HepG2 (cell line): Measurements from ENCODE around the gene SPA17. TPM values are rescaled to one million over a fixed set of nuclear protein-coding genes. Genes with fewer than 3 reads are reported as not detected.

Experiments used
- ATAC-seq: fragments of 200-7000 bp; cut with Tn5 transposase; 3 replicates; pipeline ENCODE4 v1.9.1; 2020; ENCODE audit warnings: mild to moderate bottlenecking, moderate library complexity
- BruUV-seq: library from RNA; stranded (reverse); fragments of 400-500 nt; replicated peaks from 2 replicates; lab custom pipeline; 2021; lab: Mats Ljungman, UMichigan
- CTCF ChIA-PET: fragments of 300-600 bp; formaldehyde crosslinking; extraction: SDS; loops from one replicate; lab custom pipeline; 2021; ENCODE audit warnings: low total read pairs, inconsistent platforms, low intra/inter-chr PET ratio; lab: Yijun Ruan, JAX
- POLR2A ChIA-PET: fragments of 350-600 bp; sonication (Branson Sonifier 250); formaldehyde crosslinking; loops from one replicate; lab custom pipeline; 2020; ENCODE audit warnings: antibody characterized with exemption, inconsistent platforms; lab: Yijun Ruan, JAX
- DNase-seq: peaks from one replicate; pipeline ENCODE4 v3.0.0-alpha.2; 2015; ENCODE audit warnings: low spot score
- FAIRE-seq: peaks from 3 replicates; lab custom pipeline; 2011; peaks lifted over from hg19 to GRCh38; lab: Jason Lieb, UNC
- H2AFZ ChIP-seq: one replicate; pipeline ENCODE4 v1.6.1; 2011; ENCODE audit warnings: low read length, inconsistent platforms
- H3K27ac ChIP-seq: fragments of 300-600 bp; 3 replicates; pipeline ENCODE4 v1.8.0; 2011; ENCODE audit warnings: mixed run types, mild to moderate bottlenecking, mixed read lengths, low read length, inconsistent platforms; ENCODE audit not compliant: insufficient read depth; ENCODE audit errors: extremely low read length
- H3K27me3 ChIP-seq, 2 experiments: fragments of 200-600 bp in 1 of 2; 2 replicates in 1 of 2; 3 replicates in 1 of 2; pipeline versions ENCODE4 v1.6.0 to v1.8.0; 2011; ENCODE audit warnings: low read length in 2 of 2, mild to moderate bottlenecking in 2 of 2, moderate library complexity in 2 of 2, inconsistent platforms in 1 of 2; ENCODE audit not compliant: insufficient read depth in 2 of 2, control insufficient read depth in 1 of 2
- H3K36me3 ChIP-seq, 2 experiments: fragments of 200-600 bp in 1 of 2; replicated peaks in 1 of 2; 2 replicates in 1 of 2; 3 replicates in 1 of 2; pipeline versions ENCODE4 v1.5.1 to v1.8.0; 2011; ENCODE audit warnings: low read length in 2 of 2, inconsistent platforms in 1 of 2; ENCODE audit not compliant: insufficient read depth in 2 of 2, control insufficient read depth in 1 of 2
- H3K4me1 ChIP-seq: 2 replicates; pipeline ENCODE4 v1.5.1; 2012; ENCODE audit warnings: low read length, inconsistent platforms; ENCODE audit not compliant: insufficient read depth
- H3K4me2 ChIP-seq: 2 replicates; pipeline ENCODE4 v1.6.0; 2011; ENCODE audit warnings: low read depth, low read length, inconsistent platforms
- H3K4me3 ChIP-seq, 3 experiments: fragments of 200-600 bp in 1 of 3; sonication (generic), shearing (Covaris generic) in 1 of 3; replicated peaks in 1 of 3; 2 replicates each; pipeline ENCODE4 v1.5.1; 2011 to 2016; ENCODE audit warnings: low read length in 3 of 3, inconsistent platforms in 2 of 3, low read depth in 2 of 3, mild to moderate bottlenecking in 2 of 3, control low read depth in 1 of 3, mixed read lengths in 1 of 3; ENCODE audit not compliant: insufficient read depth in 1 of 3
- H3K79me2 ChIP-seq: one replicate; pipeline ENCODE4 v1.6.1; 2011; ENCODE audit warnings: low read length, inconsistent platforms; ENCODE audit not compliant: insufficient read depth
- H3K9ac ChIP-seq: 2 replicates; pipeline ENCODE4 v1.6.0; 2011; ENCODE audit warnings: mild to moderate bottlenecking, low read depth, low read length, inconsistent platforms; ENCODE audit not compliant: insufficient read depth
- H3K9me3 ChIP-seq: 2 replicates; pipeline ENCODE4 v1.5.1; 2012; ENCODE audit warnings: mild to moderate bottlenecking, low read length
- H4K20me1 ChIP-seq: 2 replicates; pipeline ENCODE4 v1.6.0; 2011; ENCODE audit warnings: inconsistent platforms, mild to moderate bottlenecking, low read length, moderate library complexity; ENCODE audit not compliant: insufficient read depth
- BCL3 ChIP-seq: sonication (generic); formaldehyde crosslinking; IDR thresholded peaks from 2 replicates; pipeline ENCODE4 v1.5.1; 2020; ENCODE audit warnings: mild to moderate bottlenecking, missing genetic modification reagents, moderate library complexity
- MAFG ChIP-seq: sonication (generic); formaldehyde crosslinking; IDR thresholded peaks from 2 replicates; pipeline ENCODE4 v1.5.1; 2020; ENCODE audit warnings: mild to moderate bottlenecking, missing genetic modification reagents
- NR2C2 ChIP-seq: sonication (generic); formaldehyde crosslinking; IDR thresholded peaks from 2 replicates; pipeline ENCODE4 v1.4.0; 2020; ENCODE audit warnings: missing genetic modification reagents, mild to moderate bottlenecking, moderate library complexity, borderline replicate concordance
- RFX3 ChIP-seq: IDR thresholded peaks from 2 replicates; pipeline ENCODE4 v1.6.1; 2016; ENCODE audit warnings: missing biosample characterization, missing genetic modification reagents
- SP1 ChIP-seq, 2 experiments: fragments of 450-650 bp in 1 of 2; sonication (generic) in 1 of 2; formaldehyde crosslinking in 1 of 2; IDR thresholded peaks; 2 replicates each; pipeline versions ENCODE4 v1.4.0 to v1.6.1; 2016 to 2020; ENCODE audit warnings: missing genetic modification reagents in 1 of 2
- SP140L ChIP-seq: sonication (generic); formaldehyde crosslinking; IDR thresholded peaks from 2 replicates; pipeline ENCODE4 v1.4.0; 2020; ENCODE audit warnings: missing genetic modification reagents, borderline replicate concordance
- SRSF9 ChIP-seq: fragments of 200-400 bp; formaldehyde crosslinking; IDR thresholded peaks from 2 replicates; pipeline ENCODE4 v1.6.1; 2018; ENCODE audit warnings: borderline replicate concordance, mild to moderate bottlenecking, low read depth, low read length; ENCODE audit not compliant: insufficient read depth, poor library complexity, severe bottlenecking
- ZBTB43 ChIP-seq: sonication (generic); formaldehyde crosslinking; conservative IDR thresholded peaks from 2 replicates; pipeline ENCODE4 v1.4.0; 2020; ENCODE audit warnings: missing genetic modification reagents
- ZFAT ChIP-seq: sonication (generic); formaldehyde crosslinking; conservative IDR thresholded peaks from 2 replicates; pipeline ENCODE4 v1.8.1; 2023; ENCODE audit warnings: missing genetic modification reagents, inconsistent platforms
- ZFP37 ChIP-seq: sonication (generic); formaldehyde crosslinking; IDR thresholded peaks from 2 replicates; pipeline ENCODE4 v1.4.0; 2020; ENCODE audit warnings: missing genetic modification reagents, borderline replicate concordance
- ZIK1 ChIP-seq: sonication (generic); formaldehyde crosslinking; IDR thresholded peaks from 2 replicates; pipeline ENCODE4 v1.5.0; 2020; ENCODE audit warnings: mild to moderate bottlenecking, low read depth, missing genetic modification reagents, borderline replicate concordance
- ZMYM3 ChIP-seq: sonication (generic); formaldehyde crosslinking; IDR thresholded peaks from 2 replicates; pipeline ENCODE4 v1.5.1; 2020; ENCODE audit warnings: mild to moderate bottlenecking, missing genetic modification reagents
- ZNF816 ChIP-seq: sonication (generic); formaldehyde crosslinking; IDR thresholded peaks from 2 replicates; pipeline ENCODE4 v1.8.0; 2022; ENCODE audit warnings: missing genetic modification reagents, mild to moderate bottlenecking, borderline replicate concordance
- WGBS: methylation state at CpG from one replicate; pipeline ENCODE4 v1.1.6; 2017; ENCODE audit warnings: low lambda C conversion rate; 5-methylcytosine and 5-hydroxymethylcytosine counted together
- in situ Hi-C: cut with HindIII; loops from 2 replicates; pipeline ENCODE4 v1.10.0; 2017; ENCODE audit warnings: low pct_unique_long_range_greater_than_20kb; ENCODE audit not compliant: extremely low pct_ligation_motif_present
- intact Hi-C: fragments of 100-400 bp; cut with micrococcal nuclease; formaldehyde crosslinking; loops from one replicate; pipeline ENCODE4 v1.10.0; 2022; ENCODE audit not compliant: unreplicated experiment
- polyA plus RNA-seq, 8 experiments: library from polyadenylated mRNA; depleted of rRNA in 3 of 8; stranded (reverse) in 7 of 8; unstranded in 1 of 8; fragments of >200 nt; fragmentation: Illumina TruSeq in 4 of 8; extraction: Trizol in 4 of 8; gene quantifications; 2 replicates each; pipeline versions ENCODE4 v1.2.1 to v1.2.3, GENCODE V29; 2011 to 2016; ENCODE audit warnings: low read depth in 4 of 8, missing spikeins in 1 of 8, mixed read lengths in 1 of 8; ENCODE audit not compliant: insufficient read depth in 1 of 8
- total RNA-seq, 5 experiments: library from RNA; depleted of rRNA; stranded (reverse); fragments of >200 nt; fragmentation: Illumina TruSeq; extraction: Trizol; gene quantifications; 2 replicates each; pipeline ENCODE4 v1.2.3, GENCODE V29; 2016; ENCODE audit warnings: low read depth in 1 of 5
- TF ChIP-seq, protein P1 (sequence below): sonication (generic); formaldehyde crosslinking; IDR thresholded peaks from 2 replicates; pipeline ENCODE4 v1.4.0; 2020; ENCODE audit warnings: missing genetic modification reagents

Gene SPA17
- total and polyA plus RNA-seq, 2 of the 13 experiments (the other 11 are each of a cell fraction or from before 2014, with no cell fraction given): 4.4 to 8.4 TPM

DNA sequence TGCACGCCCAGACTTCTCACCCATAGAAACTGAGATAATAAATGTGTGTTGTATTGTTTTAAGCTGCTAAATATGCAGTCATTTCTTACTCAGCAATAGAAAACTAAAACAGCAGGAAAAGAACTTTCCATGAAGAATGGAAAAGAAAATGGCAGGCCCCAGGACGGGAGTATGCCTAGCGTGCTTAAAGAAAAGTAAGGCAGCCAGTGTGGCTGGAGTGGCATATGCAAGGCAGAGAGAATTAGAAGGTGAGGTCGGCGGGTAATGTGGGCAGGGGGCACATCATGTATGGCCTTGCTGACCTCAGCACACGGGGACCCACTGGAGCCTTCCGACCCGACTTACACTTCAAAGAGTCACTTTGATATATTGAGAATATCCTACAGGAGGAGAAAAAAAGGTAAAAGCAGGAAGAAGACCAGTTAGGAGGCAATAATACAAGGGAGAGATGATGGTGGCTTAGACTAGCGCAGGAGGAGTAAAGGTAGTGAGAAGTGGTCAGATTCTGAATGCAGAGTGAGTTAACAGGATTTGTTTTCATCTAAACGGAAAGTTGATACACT lies 30.6 kb upstream of the SPA17 start:
- H3K4me2 ChIP-seq: no peak overlapping the region
- no peaks in the 10 kb centered on the region for H3K79me2 ChIP-seq
- peaks cover 7% of the 10 kb centered on the region for H3K4me1 ChIP-seq
- BruUV-seq: no TSS peak
- H3K27me3 ChIP-seq: no peaks in the 10 kb centered on the region
- H3K27ac ChIP-seq: no peak overlapping the region
- ChIA-PET CTCF (interaction anchor here (1.0 to 2.2 kb wide), 2 partner anchors 194 to 225 kb away, joined by 3 to 17 read pairs; no protein-coding TSS in a partner anchor), POLR2A (no interaction called here)
- no peaks in the 10 kb centered on the region for H4K20me1 ChIP-seq
- in situ Hi-C loops (loop anchor here (5.0 to 10.0 kb wide), 2 partner anchors 194 to 222 kb away; partner anchors contain the start of gene ROBO3), intact Hi-C loops (no loop called here)
- no peak overlapping the region for H2AFZ ChIP-seq
- no peak for FAIRE-seq
- no peak for DNase-seq
- no peak overlapping the region for H3K4me3 ChIP-seq
- no peak overlapping the region for H3K9ac ChIP-seq
- 95% methylated on average over 10 of the region's 10 CpGs for WGBS
- no peak for ATAC-seq
- no peaks in the 10 kb centered on the region for H3K9me3 ChIP-seq
- no peaks in the 10 kb centered on the region for H3K36me3 ChIP-seq
- TF ChIP-seq NR2C2 (CRISPR knock-in tag) (no peak), SP140L (CRISPR knock-in tag) (no peak), MAFG (CRISPR knock-in tag) (no peak), ZNF816 (no peak), SP1 (IDR thresholded peaks at IDR 0.05) (no peak), SP1 (CRISPR knock-in tag; IDR thresholded peaks at IDR 0.05) (no peak), SRSF9 (no peak), RFX3 (CRISPR knock-in tag) (no peak), ZIK1 (CRISPR knock-in tag) (no peak), ZFAT (no peak), ZBTB43 (CRISPR knock-in tag) (no peak), ZFP37 (CRISPR knock-in tag) (no peak), ZMYM3 (CRISPR knock-in tag) (no peak), BCL3 (CRISPR knock-in tag) (no peak)
- TF ChIP-seq, protein P1, sequence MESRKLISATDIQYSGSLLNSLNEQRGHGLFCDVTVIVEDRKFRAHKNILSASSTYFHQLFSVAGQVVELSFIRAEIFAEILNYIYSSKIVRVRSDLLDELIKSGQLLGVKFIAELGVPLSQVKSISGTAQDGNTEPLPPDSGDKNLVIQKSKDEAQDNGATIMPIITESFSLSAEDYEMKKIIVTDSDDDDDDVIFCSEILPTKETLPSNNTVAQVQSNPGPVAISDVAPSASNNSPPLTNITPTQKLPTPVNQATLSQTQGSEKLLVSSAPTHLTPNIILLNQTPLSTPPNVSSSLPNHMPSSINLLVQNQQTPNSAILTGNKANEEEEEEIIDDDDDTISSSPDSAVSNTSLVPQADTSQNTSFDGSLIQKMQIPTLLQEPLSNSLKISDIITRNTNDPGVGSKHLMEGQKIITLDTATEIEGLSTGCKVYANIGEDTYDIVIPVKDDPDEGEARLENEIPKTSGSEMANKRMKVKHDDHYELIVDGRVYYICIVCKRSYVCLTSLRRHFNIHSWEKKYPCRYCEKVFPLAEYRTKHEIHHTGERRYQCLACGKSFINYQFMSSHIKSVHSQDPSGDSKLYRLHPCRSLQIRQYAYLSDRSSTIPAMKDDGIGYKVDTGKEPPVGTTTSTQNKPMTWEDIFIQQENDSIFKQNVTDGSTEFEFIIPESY: no peak
